Head of caudate nucleus (tissue), 42 donors: ENCODE results near the gene CX3CL1.
"Not testable (repeated sequence)": the region's sequence is repeated elsewhere in the genome, so short reads cannot be mapped to it uniquely, and the experiment has no call there.

ENCODE experiments used
- DNase-seq, 42 donors: peaks; one replicate each; pipeline versions ENCODE4 v3.0.0 to v3.0.0-alpha.2; 2020 to 2021; ENCODE audit warnings: mixed read lengths in 7 of 42
- intact Hi-C: fragments of 100-400 bp; cut with DNase I; formaldehyde crosslinking; loops from one replicate; pipeline ENCODE4 v1.15.0; 2022

The CX3CL1 gene

GRCh38 chr16:57395026-57395425 is 22.7 kb downstream of the CX3CL1 start:
- intact Hi-C loops: no loop called here
- DNase-seq: peak in 1 of 42 donors; percentile 0

- intact Hi-C loops: no loop called here
- DNase-seq: no peak
These were observed 24.5 kb downstream of the CX3CL1 start for GRCh38 chr16:57396786-57397185.

- intact Hi-C loops, DNase-seq: not testable (repeated sequence)
These were observed 25.2 kb downstream of the CX3CL1 start for GRCh38 chr16:57397493-57397892.

GRCh38 chr16:57401943-57402640 is 29.8 kb downstream of the CX3CL1 start:
- intact Hi-C loops: no loop called here
- DNase-seq: no peak

GRCh38 chr16:57403965-57404817 is 31.9 kb downstream of the CX3CL1 start, which contains the start of gene CCL17:
TSS of gene CCL17 (plus strand) at chr16:57404767. CDS start at chr16:57413933, 9,166 bp downstream.
- DNase-seq: peak in 1 of 42 donors; percentile 13
- intact Hi-C loops: no loop called here

- intact Hi-C loops: no loop called here
- DNase-seq: peak in 1 of 42 donors; percentile 18
These were observed 32.8 kb downstream of the CX3CL1 start for GRCh38 chr16:57405097-57405496.

- intact Hi-C loops: no loop called here
- peak in 1 of 42 donors; percentile 5 for DNase-seq
These were observed 34.6 kb downstream of the CX3CL1 start for GRCh38 chr16:57406881-57407280.

- no peak for DNase-seq
- intact Hi-C loops: no loop called here
These were observed 35.4 kb downstream of the CX3CL1 start for GRCh38 chr16:57407521-57408353.

- intact Hi-C loops: no loop called here
- DNase-seq: peak in 1 of 42 donors; percentile 24
These were observed 36.8 kb downstream of the CX3CL1 start for GRCh38 chr16:57409065-57409464.

- intact Hi-C loops: no loop called here
- DNase-seq: no peak
These were observed 37.7 kb downstream of the CX3CL1 start for GRCh38 chr16:57409870-57410587.

GRCh38 chr16:57411362-57411976 is 39.2 kb downstream of the CX3CL1 start:
- DNase-seq: no peak
- intact Hi-C loops: no loop called here

- no peak for DNase-seq
- intact Hi-C loops: no loop called here
These were observed 40.3 kb downstream of the CX3CL1 start for GRCh38 chr16:57412584-57412983.

- DNase-seq: peak in 1 of 42 donors; percentile 33
- intact Hi-C loops: no loop called here
These were observed 41.0 kb downstream of the CX3CL1 start for GRCh38 chr16:57413301-57413730.

- no peak for DNase-seq
- intact Hi-C loops: no loop called here
These were observed 41.4 kb downstream of the CX3CL1 start for GRCh38 chr16:57413733-57414132.

- no peak for DNase-seq
- intact Hi-C loops: no loop called here
These were observed 43.8 kb downstream of the CX3CL1 start for GRCh38 chr16:57416084-57416483.

GRCh38 chr16:57419506-57419905 is 47.2 kb downstream of the CX3CL1 start:
- intact Hi-C loops: no loop called here
- peak in 1 of 42 donors; percentile 33 for DNase-seq

GRCh38 chr16:57422026-57422944 is 50.0 kb downstream of the CX3CL1 start:
- intact Hi-C loops: no loop called here
- peak in 20 of 42 donors; percentile 33 to 77 (median 49) for DNase-seq
